Frontal cortex (tissue), 4 donors: ENCODE results near the gene CCL15. TPM values are rescaled to one million over a fixed set of nuclear protein-coding genes. Genes with fewer than 3 reads are reported as not detected.
"Not testable (repeated sequence)": the region's sequence is repeated elsewhere in the genome, so short reads cannot be mapped to it uniquely, and the experiment has no call there.

Source experiments
- DNase-seq, 2 donors: peaks; one replicate each; pipeline ENCODE4 v3.0.0; 2012; ENCODE audit warnings: low spot score in 2 of 2
- FAIRE-seq: peaks from 2 replicates; lab custom pipeline; 2012; peaks lifted over from hg19 to GRCh38; lab: Jason Lieb, UNC
- total RNA-seq: library from RNA; depleted of rRNA; stranded (reverse); fragments of >200 nt; gene quantifications from one replicate; pipeline ENCODE4 v1.2.3, GENCODE V29; 2014
- donor health status: control.
- donor health status: control.
- donor health status: control.

CCL15 gene, protein sequence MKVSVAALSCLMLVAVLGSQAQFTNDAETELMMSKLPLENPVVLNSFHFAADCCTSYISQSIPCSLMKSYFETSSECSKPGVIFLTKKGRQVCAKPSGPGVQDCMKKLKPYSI
- total RNA-seq: not detected

DNA sequence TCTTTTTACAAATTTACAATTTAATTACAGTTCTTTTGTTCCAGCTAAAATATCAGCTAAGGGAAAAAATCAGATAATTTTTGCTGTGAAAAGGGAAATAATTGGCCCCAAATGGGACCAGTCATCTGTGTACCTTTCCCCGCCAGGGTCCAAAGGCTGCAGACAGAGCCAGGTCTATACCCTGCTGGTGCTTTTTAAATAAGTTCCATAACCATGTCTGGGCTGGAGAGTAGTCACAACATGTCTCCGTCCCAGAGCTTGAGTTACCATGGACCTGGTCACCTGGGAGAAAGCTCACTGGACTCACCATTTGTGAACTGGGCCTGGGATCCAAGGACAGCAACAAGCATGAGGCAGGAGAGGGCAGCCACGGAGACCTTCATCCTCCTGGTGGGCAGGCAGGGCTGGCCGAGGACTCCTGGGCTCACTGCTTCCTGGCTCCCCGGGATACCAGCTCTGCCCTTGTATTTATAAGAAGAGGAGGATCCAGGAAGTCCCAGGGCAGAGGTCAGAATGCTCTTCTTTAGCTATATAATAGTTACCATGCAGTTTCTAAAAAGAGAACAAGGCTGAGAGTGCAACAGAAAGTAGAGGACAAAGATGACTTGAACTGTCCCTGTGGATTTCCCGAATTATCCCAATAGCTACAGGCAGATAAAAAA, at the start of gene CCL15:
Gene CCL15 (minus strand): TSS at position 444 of the 662 bp plus-strand sequence. CDS start 61 bp downstream, at position 383.
- FAIRE-seq: no peak
- no peak for DNase-seq

DNA sequence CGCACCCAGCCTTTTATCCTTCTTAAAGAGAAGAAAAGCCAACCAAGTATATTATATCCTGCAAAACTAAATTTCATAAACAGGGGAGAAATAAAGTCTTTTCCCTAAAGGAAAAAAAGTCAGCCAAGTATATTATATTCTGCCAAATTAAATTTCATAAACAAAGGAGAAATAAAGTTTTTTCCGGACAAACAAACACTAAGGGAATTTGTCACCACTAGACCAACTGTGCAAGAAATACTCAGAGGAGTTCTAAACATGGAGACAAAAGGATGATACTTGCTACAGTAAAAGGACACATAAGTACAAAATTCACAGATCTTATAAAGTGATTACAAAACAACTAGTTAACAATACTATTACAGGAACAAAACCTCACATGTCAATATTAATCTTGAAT, 48.3 kb upstream of the CCL15 start:
- no peak for DNase-seq
- no peak for FAIRE-seq

DNA sequence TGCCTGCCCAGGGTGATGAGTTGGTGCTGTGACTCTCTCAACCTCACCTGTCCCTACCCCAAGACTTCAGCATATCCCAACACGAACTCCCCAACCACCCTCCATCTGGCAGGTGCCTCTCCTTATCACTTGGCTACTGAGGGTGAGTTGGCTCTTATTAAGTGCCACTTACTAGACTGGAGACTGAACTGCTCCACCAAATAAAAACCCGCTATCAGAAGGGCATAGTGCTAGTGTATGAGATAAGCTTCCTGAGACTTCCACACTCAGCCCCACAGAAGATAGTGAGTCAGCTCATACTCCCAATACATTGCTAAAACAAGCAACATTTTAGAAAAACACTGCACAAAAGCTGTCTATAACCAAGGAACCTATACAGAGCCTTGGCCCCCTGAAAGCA, 46.7 kb upstream of the CCL15 start:
- FAIRE-seq (no peak), DNase-seq (no peak)

DNA sequence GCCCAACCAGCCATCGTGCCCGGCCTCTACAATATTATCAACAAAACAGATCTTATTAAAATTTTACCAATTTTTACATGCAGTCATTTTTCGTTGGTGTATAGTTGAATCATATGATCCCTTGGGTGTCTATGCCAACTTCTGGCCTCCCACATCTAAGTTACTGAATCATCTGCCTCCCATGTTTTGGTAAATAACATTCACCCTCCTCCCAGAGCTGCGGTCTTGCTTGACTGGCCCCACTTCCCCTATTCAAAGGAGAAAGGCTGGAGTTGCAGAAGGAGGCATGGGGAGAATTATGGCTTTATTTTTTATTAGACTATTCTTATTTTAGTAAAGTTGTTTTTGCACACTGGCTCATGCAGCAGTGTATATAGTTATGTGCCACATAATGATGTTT, 34.9 kb upstream of the CCL15 start:
- DNase-seq: no peak
- no peak for FAIRE-seq

DNA sequence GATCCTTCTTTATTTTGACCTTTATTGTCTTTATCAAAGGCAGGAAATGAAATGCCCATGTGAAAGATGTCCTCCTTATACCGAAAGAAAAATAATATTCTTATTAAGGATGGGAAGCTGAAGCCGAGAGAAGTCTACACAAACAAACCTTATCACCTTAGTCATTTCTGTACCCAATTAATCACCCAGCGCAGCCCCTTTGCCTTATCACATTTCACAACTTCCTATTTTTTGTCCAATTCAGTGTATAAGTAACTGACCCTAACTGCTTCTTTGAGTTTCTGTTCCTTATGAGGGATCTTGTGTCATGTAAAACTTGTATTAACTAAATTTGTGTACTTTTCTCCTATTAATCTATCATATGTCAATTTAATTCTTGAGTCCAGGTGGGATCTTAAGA, 32.8 kb upstream of the CCL15 start:
- no peak for DNase-seq
- no peak for FAIRE-seq

DNA sequence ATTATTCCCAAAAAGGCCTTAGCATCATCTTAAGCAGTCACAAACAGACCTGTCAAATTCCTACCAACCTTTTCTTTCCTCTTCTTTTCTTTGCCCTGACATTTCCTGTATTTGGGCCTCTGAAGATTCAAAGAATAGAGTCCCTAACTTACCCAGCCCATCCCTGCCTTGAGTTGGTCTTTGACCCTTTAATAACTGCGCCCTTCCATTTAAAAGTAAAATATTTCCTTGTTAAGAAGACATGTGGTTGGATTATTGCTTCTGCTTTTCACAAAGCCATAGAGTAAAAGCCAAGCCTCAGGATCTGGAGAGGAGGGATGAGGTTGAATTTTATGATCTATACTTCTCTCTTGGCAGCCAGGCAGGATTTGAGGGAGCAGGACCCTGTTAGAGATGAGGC, 29.6 kb upstream of the CCL15 start:
- FAIRE-seq: no peak
- DNase-seq: no peak

DNA sequence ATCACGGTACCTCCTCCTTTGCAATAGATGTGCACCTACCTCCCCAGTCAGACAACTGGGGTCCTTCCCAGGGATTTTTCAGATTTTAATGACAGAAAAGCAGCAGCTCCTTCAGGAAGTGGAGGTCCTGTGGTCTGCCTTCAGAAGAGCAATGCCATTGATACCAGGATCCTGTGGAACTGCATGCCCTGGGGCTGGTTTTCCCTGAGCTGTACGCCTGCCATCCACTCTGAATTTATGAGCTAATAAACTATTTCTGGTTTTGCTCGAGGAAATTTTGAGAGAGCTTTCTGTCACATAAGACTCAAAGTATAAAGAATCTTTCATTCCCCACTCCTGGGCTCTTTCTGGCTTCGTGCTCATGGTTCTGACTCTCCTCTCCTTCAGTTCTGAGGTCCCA, 26.4 kb upstream of the CCL15 start:
- no peak for DNase-seq
- FAIRE-seq: no peak

DNA sequence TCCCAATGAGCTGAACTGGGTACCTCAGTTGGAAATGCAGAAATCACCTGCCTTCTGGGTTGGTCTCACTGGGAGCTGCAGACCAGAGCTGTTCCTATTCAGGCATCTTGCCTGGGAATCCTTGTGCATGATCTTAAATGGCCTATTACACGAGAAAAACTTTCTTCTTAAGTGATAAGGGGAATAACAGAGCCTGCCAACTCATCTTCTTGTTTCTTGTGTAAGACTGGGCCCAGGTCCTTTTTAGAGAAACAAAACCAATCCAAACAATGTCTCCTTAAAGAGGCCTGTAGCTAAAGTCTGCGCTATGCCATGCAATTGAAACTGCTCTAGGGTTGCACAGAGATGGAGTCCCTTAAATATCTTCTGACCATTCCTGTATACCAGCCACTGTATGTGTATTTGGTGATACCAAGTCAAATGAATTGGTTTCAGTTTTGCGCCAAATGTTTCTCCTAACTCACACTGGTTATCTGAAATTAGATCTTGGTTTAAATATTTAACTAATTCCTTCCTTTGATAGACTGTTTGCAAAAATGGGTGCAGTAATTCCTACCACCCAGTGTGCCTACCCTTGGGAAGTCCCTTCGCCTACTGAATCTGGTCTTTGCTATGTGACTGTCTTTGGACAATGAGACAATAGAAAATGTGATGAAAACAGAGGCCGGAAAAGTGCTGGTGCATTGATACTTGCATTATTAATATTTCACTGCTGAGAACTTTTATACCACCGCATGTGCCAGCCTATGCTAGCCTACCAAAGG, 22.9 kb upstream of the CCL15 start:
- FAIRE-seq (no peak), DNase-seq (no peak)

DNA sequence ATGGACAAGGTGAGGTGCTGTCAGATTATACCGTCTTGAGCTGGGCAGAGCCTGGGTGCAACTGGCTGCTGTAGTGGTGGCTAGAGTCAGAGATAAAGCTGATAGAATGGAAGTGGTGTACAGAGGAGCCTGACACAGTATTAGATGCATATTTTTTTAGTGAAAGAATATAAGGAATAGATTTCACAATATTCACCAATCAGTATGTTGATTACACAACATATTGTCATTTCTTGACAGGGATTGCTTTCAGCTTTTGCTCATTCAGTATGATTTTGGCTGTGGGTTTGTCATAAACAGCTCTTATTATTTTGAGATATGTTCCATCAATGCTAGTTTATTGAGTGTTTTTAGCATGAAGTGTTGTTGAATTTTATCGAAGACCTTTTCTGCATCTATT, 18.1 kb upstream of the CCL15 start:
- no peak for FAIRE-seq

DNA sequence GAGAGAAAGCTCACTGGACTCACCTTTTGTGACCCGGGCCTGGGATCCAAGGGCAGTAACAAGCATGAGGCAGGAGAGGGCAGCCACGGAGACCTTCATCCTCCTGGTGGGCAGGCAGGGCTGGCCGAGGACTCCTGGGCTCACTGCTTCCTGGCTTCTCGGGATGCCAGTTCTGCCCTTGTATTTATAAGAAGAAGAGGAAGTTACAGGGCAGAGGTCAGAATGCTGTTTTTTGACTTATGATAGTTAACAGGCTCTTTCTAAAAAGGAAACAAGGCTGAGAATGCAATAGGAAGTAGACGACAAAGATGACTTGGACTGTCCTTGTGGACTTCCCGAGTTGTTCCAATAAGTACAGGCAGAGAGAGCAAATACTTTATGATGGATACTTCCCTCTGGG, 16.4 kb upstream of the CCL15 start, which contains the start of gene CCL23:
Gene CCL23 (minus strand): TSS at position 174 of the 400 bp plus-strand sequence. CDS start 75 bp downstream, at position 99.
- DNase-seq: no peak

More for the DNA sequence above, 18.1 kb upstream of the CCL15 start:
- no peak for DNase-seq

DNA sequence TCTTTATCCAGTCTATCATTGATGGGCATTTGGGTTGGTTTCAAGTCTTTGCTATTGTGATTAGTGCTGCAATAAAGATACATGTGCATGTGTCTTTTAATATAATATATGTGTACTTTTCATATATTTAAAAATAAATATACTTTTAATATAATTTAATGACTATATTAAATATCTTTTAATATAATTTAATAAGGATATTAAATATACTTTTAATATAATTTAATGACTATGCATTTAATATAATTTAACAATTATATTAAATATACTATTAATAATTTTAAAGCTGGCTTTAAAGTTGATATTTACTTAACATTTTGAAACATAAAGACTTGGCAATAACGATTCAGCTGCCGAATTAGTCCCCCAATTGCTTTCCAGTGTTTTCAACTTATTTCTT, 15.2 kb upstream of the CCL15 start:
- no peak for FAIRE-seq
- DNase-seq: no peak

More for the DNA sequence above, 16.4 kb upstream of the CCL15 start, which contains the start of gene CCL23:
- no peak for FAIRE-seq

DNA sequence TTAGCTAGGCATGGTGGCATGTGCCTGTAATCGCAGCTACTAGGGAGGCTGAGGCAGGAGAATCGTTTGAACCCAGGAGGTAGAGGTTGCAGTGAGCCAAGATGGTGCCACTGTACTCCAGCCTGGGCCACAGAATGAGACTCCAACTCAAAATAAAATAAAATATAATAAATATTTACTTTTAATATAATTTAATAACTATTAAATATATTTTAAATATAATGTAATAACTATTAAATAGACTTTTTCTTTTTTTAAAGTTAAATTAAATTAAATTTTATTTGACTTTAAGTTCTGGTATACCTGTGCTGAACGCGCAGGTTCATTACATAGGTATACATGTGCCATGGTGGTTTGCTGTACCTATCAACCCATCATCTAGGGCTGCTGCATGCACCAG, 14.5 kb upstream of the CCL15 start:
- FAIRE-seq, DNase-seq: not testable (repeated sequence)

DNA sequence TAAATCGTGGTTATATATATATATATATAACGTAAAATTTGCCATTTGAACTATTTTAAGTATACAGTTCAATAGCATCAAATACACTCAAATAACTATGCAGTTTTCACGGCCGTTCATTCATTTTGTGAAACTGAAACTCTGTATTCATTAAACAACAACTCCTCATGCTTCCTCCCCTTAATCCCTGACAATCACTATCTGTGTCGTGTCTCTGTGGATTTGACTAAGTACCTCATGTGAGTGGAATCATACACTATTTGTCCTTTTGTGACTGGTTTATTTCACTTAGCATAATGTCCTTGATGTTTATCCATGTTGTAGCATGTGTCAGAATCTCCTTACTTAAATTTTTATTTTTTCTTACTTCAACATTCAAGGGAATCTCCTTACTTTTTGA, 13.6 kb upstream of the CCL15 start:
- no peak for FAIRE-seq
- DNase-seq: no peak

DNA sequence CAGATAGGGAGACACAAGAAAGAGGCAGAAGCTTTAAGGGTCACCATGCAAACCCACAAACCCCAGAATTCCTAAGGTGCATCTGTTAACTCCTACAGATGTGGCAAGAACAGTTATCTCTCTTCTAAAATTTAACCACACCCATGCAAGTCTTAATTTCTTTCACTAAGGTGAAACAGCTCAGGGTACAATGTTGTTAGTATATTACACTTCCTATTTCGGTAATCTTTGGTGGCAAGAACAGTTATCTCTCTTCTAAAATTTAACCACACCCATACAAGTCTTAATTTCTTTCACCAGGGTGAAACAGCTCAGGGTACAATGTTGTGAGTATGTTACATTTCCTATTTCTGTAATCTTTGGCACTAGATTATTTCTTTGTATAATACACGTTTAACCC, 9.8 kb upstream of the CCL15 start:
- FAIRE-seq (no peak), DNase-seq (no peak)

DNA sequence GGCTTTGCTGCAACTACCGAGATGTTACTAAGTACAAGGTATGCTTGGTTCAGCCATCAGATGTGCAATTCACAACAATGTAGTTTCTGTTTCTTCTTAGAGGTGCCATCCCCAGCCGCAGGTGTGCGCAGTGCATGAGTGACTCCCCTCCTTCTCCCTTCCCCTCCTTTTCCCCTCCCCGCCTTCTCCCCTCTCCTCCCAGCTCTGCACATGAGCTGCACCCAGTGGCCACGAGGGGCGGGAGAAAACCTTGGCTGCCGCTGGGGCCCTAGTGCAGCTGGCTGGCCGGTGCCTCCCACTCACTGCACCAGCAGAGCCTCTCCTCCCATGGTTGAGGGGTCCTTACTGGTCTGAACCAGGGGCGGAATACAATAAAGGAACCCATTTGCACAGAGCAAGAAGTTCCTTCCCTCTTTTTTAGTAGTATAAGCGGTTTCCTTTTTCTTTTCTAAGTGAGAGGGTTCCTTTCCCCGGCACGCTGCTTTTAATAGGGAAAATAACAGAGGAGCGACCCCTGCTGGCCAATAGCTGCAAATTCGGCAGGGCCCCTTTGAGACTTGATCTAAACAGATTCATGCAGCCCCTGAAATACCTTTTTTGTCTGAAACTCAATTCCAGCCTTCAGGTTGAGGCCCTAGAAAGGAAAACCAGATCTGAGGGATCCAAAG, 7.8 kb upstream of the CCL15 start:
- DNase-seq (no peak), FAIRE-seq (no peak)

DNA sequence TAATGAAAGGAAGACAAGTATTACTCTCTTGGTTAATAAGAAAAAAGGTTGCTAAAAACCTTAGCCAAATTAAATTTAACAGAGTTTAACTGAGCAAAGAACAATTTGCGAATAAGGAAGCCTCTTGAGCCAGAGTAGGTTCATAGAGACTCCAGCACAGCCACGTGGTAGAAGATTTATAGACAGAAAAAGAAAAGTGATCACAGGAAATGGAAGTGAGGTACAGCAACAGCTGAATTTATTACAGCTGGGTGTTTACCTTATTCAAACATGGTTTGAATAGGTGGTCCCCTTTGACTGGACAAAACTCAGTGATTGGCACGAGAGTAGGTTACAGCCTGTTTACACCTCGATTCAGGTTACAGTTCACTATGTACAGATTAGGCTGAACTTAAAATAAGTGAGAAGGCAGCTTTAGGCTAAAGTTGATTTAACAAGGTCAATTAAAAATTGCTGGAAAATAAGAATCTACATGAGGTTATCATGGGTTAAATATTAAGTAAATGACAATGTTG, 3.3 kb upstream of the CCL15 start:
- no peak for DNase-seq
- FAIRE-seq: no peak

DNA sequence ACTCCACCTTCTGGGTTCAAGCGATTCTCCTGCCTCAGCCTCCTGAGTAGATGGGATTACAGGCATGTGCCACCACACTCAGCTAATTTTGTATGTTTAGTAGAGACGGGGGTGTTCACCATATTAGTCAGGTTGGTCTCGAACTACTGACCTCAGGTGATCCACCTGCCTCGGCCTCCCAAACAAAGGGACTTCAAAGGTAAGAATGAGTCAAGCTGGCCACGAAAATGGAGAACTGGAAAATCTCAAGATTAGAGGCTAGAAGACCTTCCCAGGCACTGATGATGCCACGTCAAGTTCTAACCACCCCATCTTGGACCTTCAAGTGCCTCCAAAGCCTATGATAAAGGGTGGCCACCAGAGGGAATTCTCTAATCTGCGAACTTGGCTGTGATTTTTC, 1.3 kb upstream of the CCL15 start:
- no peak for FAIRE-seq
- DNase-seq: no peak

DNA sequence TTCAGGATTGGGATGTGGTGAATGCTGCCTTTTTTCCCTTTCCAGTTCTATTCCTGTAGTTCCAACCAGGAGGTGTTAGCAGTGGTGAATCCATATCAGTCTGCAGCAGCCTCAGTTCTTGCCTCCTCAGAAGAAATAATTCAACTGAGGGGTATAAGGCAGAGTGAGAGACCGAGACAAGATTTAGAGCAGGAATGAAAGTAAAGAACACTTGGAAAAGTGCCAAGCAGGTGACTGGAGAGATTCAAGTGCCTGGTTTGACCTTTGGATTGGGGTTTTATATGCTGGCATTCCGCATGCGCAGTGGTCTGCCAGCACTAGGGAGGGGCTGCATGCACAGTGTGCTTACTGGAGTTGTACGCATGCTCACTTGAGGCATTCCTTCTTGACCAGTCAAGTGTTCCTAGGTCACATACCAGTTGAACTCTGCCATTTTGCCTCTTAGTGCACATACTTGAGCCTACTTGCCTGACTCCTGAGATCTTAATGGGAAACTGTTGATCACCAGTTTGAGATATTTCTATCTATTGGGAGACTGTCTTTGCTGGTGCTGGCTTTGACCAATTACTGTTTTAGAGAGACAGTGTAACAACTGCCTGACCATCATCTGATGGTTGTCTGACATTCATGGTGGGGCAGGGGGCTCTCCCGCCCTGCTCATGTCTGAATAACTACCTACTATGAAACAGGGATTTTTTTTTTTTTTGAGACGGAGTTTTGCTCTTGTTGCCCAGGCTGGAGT, 680 bp upstream of the CCL15 start:
- FAIRE-seq (no peak), DNase-seq (no peak)

DNA sequence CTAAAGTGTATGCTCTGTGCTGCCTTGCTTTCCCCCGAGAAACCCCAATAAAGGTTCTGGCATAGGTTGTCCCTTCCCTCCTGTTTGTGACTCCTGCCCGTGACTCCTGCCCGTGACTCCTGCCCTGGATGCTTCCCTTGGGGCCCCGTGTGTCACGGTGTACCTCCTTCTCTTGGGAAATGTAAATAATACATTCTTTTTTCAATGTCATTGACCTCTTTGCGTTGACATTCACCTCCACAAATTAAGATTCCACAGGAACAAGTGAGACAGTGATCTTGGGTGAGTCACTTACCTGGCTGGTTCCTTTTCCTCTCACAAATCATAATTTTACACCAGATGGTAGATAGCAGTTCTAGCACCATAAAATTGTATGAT, 632 bp downstream of the CCL15 start:
- DNase-seq: no peak
- FAIRE-seq: no peak

DNA sequence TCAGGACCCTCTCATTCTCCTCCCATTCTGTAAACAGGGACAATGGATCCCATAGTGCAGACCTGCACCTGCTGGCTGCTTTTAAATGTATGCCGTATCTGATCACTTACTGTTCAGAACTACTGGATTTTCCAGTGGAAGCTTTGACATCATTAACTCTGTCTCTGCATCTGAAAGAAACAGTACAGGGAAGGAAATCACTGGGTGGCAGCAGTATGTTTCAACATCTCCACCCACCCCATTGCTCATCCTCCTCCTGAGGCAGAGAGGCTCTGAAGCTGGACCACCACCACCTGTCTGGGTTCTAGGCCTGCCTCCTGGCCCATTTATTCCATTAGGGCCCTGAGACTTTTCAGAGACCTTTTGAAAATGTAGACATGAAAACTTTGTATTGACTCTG, 2.6 kb downstream of the CCL15 start:
- DNase-seq: no peak
- FAIRE-seq: no peak
